HG03354 (cell line): ENCODE data around the gene CCDC192.
"Not testable (repeated sequence)": the region's sequence is repeated elsewhere in the genome, so short reads cannot be mapped to it uniquely, and the experiment has no call there.

Experiments used
- ATAC-seq: cut with Tn5 transposase; IDR thresholded peaks from one replicate; pipeline ENCODE4 v1.9.1; 2021; ENCODE audit warnings: mild to moderate bottlenecking; ENCODE audit not compliant: unreplicated experiment, poor library complexity, severe bottlenecking

Gene CCDC192

GRCh38 chr5:127834554-127834953 is 131.4 kb downstream of the CCDC192 start:
- no peak for ATAC-seq

DNA sequence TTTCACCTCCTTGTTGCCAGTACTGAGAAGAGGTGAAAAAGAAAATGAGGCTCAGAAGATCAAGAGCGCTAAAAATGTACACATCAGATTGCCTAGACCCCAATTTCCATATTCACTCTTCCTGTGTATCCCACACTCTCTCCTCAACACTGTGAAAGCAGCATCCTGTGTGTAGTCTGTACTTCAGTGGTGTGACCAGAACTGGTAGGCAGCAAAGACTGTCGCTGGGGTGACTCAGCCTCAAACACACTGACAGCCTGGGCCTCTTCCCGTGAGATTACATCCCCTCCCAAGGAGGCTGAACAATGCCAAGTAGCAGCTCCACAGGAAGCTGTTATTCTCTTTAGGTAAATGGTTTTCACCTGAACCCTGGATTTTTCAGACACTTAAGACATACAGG is 135.5 kb downstream of the CCDC192 start:
- no peak for ATAC-seq

DNA sequence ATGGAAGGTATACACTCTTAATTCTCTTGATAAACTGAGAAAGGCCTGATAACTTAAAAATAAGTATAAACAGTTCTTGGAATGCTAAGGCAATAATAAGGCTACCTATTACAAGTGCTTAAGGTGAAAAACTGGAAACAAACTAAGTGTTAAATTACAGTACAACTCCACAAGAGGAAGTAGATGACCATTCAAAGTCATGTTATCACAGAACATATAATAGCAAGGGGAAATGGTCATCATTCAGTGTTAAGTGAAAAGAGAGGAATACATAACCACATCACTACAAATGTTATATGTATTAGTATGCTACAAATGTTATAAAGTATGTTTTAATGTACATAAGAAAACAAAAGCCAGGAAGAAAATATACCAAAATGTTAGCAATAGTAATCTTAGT is 135.9 kb downstream of the CCDC192 start:
- ATAC-seq: no peak

DNA sequence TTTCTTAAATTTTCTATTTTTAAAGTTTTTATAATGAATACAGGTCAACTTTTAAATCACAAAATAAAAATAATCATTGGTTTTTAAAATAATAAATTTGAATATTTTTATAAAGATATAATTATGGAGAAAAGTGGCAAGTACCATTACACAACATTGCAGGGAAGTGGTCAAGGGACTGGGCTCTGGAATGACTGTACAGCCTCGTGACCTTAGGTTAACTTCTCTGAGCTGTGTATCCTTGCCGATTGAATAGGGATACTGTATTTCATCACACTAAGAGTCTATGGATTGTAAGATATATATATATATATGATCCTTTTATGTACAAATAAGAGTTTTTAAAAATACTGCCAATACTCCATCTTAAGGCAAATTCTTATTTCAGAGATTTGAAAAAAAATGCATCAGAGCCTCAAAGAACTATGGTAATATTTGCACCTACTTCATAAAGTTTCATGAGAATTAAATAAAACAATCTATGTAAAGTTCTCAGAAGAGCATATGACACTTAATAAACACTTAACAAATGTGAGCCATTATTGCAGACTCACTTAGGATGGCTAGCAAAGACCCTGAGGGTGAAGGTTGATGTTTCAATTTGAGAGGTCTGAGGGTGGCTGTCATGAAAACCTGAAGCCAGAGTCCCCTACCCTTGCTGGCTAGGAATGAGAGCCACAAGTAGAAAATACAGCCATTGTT is 136.5 kb downstream of the CCDC192 start:
- peak; percentile 58 for ATAC-seq

GRCh38 chr5:127840198-127840524 is 137.0 kb downstream of the CCDC192 start:
- ATAC-seq: peak; percentile 81

DNA sequence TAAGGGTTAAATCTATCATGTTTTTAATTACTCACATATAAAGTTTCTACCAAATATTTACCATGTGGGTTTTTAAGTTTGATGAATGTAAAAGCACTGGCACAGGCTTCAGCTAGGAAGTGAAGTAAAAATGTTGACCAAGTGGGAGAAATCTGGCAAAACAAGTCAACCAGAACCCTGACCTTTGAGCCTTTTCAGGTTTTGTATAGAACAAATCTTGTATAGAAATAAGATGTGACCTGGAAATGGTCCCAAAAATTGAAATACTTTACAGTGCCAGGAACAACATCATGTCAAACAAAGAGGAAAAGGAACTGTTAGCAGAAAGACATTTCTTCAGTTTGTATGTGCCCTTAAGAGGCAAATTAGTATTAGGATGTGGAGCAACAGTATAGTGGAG is 137.6 kb downstream of the CCDC192 start:
- ATAC-seq: no peak

- ATAC-seq: no peak
These were observed 141.4 kb downstream of the CCDC192 start for GRCh38 chr5:127844581-127845021.

GRCh38 chr5:127846884-127847283 is 143.7 kb downstream of the CCDC192 start:
- no peak for ATAC-seq

DNA sequence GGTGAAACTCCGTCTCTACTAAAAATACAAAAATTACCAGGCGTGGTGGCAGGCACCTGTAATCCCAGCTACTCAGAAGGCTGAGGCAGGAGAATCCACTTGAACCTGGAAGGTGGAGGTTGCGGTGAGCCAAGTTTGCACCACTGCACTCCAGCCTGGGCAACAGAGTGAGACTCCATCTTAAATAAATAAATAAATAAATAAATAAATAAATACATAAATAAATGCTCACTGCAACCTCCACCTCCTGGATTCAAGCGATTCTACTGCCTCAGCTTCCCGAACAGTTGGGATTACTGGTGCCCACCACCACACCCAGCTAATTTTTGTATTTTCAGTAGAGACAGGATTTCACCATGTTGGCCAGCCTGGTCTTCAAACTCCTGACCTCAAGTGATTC is 144.4 kb downstream of the CCDC192 start:
- ATAC-seq: not testable (repeated sequence)

DNA sequence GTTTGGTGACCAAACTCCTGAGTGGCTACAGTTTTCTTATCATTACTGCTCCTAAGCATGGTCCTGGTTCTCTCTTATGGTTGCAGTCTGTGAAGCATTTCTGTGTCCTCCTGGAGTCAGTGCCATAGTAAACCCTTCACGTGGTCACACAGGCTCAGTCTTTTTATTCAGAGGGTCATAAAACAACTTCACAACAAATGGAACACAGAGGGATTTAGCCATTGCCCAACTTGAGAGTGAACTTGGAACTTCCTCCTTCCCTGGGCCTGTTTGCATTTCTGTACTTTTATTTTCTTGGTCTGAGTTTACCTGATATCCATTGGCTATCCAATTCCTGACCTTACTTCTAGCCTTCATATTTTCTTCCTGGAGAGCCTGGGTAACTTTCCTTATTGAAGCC is 144.9 kb downstream of the CCDC192 start:
- ATAC-seq: no peak

DNA sequence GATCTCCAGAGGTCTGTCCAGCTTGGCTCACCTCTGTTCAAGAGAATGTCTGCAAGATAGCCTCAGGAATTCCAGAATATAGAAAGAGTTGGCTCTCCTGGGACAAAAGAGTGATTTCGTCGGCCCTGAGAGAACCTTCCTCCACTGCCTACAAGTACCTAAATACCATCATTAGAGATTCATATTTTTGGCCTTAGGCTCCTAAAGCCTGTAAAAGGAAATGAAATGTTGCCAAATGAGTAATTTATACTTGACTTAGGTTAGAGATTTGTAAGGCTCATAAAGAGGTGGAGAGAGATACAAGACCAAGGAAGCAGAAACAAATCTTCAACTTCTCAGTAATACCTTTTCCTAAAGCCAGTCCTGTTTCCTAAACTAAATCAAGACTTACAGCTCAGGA is 146.2 kb downstream of the CCDC192 start:
- ATAC-seq: peak; percentile 48

- no peak for ATAC-seq
These were observed 146.7 kb downstream of the CCDC192 start for GRCh38 chr5:127849891-127850290.

DNA sequence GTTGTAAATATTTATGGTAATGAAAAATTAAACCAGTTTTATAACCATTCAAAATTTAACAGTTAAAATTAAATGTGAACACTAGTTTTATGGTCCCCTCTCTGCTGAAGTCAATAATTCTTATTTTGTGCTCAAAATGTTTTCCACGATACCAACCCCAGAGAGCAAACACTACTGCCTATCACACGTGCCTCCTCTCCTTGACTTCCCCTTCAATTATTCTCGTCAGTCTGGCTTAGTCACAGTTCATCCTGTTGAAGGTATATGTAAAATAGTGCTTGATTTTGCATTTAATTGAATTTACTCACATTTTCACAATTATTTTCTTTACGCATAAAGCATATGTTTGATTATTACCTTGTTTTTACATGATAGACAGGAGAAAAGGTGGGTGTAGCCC is 148.8 kb downstream of the CCDC192 start:
- no peak for ATAC-seq

DNA sequence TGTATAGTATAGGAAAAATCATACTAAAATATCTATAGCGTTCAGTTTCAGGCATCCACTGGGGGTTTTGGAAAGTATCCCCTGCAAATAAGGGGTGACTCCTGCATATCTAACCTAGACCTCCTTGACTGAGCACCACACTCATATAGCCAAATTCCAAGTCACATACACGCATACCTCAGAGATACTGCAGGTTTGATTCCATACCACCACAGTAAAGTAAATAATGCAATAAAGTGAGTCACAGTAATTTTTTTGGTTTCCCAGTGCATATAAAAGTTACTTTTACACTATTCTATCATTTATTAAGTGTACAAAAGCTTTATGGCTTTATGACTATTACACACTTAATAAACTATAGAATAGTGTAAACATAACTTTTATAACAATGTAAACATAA is 151.3 kb downstream of the CCDC192 start:
- no peak for ATAC-seq

GRCh38 chr5:127856292-127856691 is 153.1 kb downstream of the CCDC192 start:
- peak; percentile 94 for ATAC-seq

- no peak for ATAC-seq
These were observed 155.1 kb downstream of the CCDC192 start for GRCh38 chr5:127858116-127858784.

DNA sequence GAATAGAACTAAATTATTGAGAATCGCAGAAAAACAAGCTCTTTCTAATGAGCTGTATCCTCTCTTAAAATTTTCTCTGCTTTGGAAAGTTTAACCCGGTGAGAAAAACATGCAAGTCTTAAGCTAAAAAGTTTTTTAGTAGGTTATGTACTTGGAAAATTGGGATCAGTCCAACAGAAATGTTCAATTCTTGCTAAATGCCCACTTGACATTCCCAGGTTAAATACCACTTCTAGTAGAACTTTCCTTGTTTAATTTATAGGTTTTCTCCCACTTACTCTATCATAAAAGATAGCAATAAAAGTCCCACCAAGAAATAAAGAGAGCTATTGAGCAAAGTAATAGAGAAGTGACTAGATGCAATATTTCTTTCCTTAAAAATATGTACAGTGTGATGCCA is 157.1 kb downstream of the CCDC192 start:
- no peak for ATAC-seq

- ATAC-seq: no peak
These were observed 160.0 kb downstream of the CCDC192 start for GRCh38 chr5:127863161-127863560.

- no peak for ATAC-seq
These were observed 160.6 kb downstream of the CCDC192 start for GRCh38 chr5:127863610-127864395.

DNA sequence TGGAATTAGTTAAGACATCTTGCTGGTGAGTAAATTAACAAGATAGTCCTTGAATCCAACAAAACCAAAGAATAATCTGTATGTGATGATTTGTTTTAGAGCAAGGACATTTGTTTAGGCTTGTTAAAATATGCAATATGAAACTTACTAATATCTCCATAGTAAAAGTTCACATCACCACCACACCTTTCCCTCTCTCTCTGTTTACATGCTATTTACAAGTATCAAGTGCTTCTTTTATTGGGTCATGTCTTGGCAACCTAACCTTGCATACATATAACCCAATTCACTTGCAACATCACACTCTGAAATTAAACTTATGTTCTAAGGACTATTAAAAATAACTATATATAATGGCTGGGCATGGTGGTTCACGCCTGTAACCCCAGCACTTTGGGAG is 161.3 kb downstream of the CCDC192 start:
- ATAC-seq: no peak

- ATAC-seq: peak; percentile 84
These were observed 162.1 kb downstream of the CCDC192 start for GRCh38 chr5:127865273-127865672.
